ENCODE data around the gene TFIP11. TPM values are rescaled to one million over a fixed set of nuclear protein-coding genes. Genes with fewer than 3 reads are reported as not detected.
"Not testable (repeated sequence)": the region's sequence is repeated elsewhere in the genome, so short reads cannot be mapped to it uniquely, and the experiment has no call there.

The TFIP11 gene
- total RNA-seq, 2 experiments from 2014 or later, result 36.5 to 41.7 TPM

DNA sequence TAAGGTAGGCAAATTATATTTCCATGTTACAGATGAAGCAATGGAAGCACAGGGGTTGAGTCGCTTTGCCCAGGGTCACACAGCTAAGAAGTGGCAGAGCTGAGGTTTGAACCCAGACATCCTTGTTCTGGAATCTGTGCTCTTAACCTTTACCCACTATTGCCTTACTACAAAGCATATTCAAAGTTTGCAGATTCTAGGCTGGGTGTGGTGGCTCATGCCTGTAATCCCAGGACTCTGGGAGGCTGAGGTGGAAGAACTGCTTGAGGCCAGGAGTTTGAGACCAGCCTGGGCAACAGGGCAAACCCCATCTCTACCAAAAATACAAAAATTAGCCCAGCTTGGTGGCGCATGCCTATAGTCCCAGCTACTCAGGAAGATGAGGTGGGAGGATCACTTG is 27.8 kb upstream of the TFIP11 start:
- no peak for ATAC-seq
- peaks cover 7% of the 10 kb centered on the region for H3K4me1 Mint-ChIP-seq
- no peak for DNase-seq
- H3K27ac Mint-ChIP-seq, result no peak overlapping the region
- no peak overlapping the region for H3K4me3 Mint-ChIP-seq
- CTCF ChIA-PET, result interaction anchor here (0.5 to 0.6 kb wide), 2 partner anchors 126 to 780 kb away, joined by 3 read pairs; no protein-coding TSS in a partner anchor
- no peaks in the 10 kb centered on the region for H3K27me3 Mint-ChIP-seq
- POLR2A ChIA-PET, result no interaction called here
- H3K36me3 Mint-ChIP-seq (ENCODE audit: low read depth), result peaks cover 14% of the 10 kb centered on the region
- intact Hi-C loops (cut with DNase I, micrococcal nuclease), result no loop called here
- no peaks in the 10 kb centered on the region for H3K9me3 Mint-ChIP-seq (ENCODE audit: low read depth)

DNA sequence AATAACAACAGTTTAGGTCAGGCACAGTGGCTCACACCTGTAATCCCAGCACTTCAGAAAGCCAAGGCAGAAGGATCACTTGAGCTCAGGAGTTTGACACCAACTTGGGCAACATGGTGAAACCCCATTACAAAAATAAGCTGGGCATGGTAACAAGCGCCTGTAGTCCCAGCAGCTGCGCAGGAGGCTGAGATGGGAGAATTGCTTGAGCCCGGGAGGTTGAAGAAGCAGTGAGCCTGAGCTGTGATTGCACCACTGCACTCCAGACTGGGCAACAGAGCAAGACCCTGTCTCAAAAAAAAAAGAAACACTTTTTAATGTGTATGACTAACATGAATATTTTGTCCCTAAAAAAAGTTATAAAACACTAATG is 24.5 kb upstream of the TFIP11 start:
- no peak overlapping the region for H3K4me3 Mint-ChIP-seq
- ChIA-PET CTCF (interaction anchor here (0.7 to 1.2 kb wide), 2 partner anchors 14 to 175 kb away, joined by 3 to 6 read pairs; no protein-coding TSS in a partner anchor), POLR2A (no interaction called here)
- peaks cover 15% of the 10 kb centered on the region for H3K4me1 Mint-ChIP-seq
- H3K27ac Mint-ChIP-seq, result no peak overlapping the region
- ATAC-seq, result no peak
- no peaks in the 10 kb centered on the region for H3K9me3 Mint-ChIP-seq (ENCODE audit: low read depth)
- no peaks in the 10 kb centered on the region for H3K27me3 Mint-ChIP-seq
- intact Hi-C loops (cut with DNase I, micrococcal nuclease), result no loop called here
- no peak for DNase-seq
- H3K36me3 Mint-ChIP-seq (ENCODE audit: low read depth), result peaks cover 13% of the 10 kb centered on the region

GRCh38 chr22:26536056-26536761 is 23.9 kb upstream of the TFIP11 start:
- Mint-ChIP-seq H3K4me3 (no peak overlapping the region), H3K9me3 (ENCODE audit: low read depth) (no peaks in the 10 kb centered on the region), H3K36me3 (ENCODE audit: low read depth) (peaks cover 14% of the 10 kb centered on the region), H3K4me1 (peaks cover 15% of the 10 kb centered on the region), H3K27ac (no peak overlapping the region), H3K27me3 (no peaks in the 10 kb centered on the region)
- intact Hi-C loops (cut with DNase I, micrococcal nuclease), result no loop called here
- no peak for ATAC-seq
- DNase-seq, result no peak
- ChIA-PET POLR2A (no interaction called here), CTCF (interaction anchor here (0.7 to 1.2 kb wide), 2 partner anchors 14 to 175 kb away, joined by 3 to 6 read pairs; no protein-coding TSS in a partner anchor)

GRCh38 chr22:26535603-26535908 is 23.3 kb upstream of the TFIP11 start:
- CTCF ChIA-PET, result interaction anchor here (0.6 to 1.1 kb wide), 3 partner anchors 9 to 30 kb away, joined by 4 to 5 read pairs (median 4); no protein-coding TSS in a partner anchor
- Mint-ChIP-seq H3K36me3 (ENCODE audit: low read depth) (peaks cover 15% of the 10 kb centered on the region), H3K9me3 (ENCODE audit: low read depth) (no peaks in the 10 kb centered on the region), H3K27ac (peak overlapping the region; percentile 13), H3K27me3 (no peaks in the 10 kb centered on the region), H3K4me1 (peaks cover 15% of the 10 kb centered on the region), H3K4me3 (no peak overlapping the region)
- POLR2A ChIA-PET, result no interaction called here
- intact Hi-C loops (cut with DNase I, micrococcal nuclease), result no loop called here
- ATAC-seq (no peak), DNase-seq (no peak)

- Mint-ChIP-seq H3K9me3 (ENCODE audit: low read depth) (no peaks in the 10 kb centered on the region), H3K27me3 (no peaks in the 10 kb centered on the region), H3K36me3 (ENCODE audit: low read depth) (peaks cover 13% of the 10 kb centered on the region), H3K4me1 (peaks cover 15% of the 10 kb centered on the region), H3K27ac (peak overlapping the region; percentile 63), H3K4me3 (no peak overlapping the region)
- ChIA-PET CTCF (interaction anchor here (0.6 to 1.1 kb wide), 3 partner anchors 10 to 30 kb away, joined by 4 to 5 read pairs (median 4); no protein-coding TSS in a partner anchor), POLR2A (no interaction called here)
- intact Hi-C loops (cut with DNase I, micrococcal nuclease), result no loop called here
- peak; percentile 66 for ATAC-seq
- DNase-seq, result no peak
These were observed 22.8 kb upstream of the TFIP11 start for GRCh38 chr22:26534874-26535602.

DNA sequence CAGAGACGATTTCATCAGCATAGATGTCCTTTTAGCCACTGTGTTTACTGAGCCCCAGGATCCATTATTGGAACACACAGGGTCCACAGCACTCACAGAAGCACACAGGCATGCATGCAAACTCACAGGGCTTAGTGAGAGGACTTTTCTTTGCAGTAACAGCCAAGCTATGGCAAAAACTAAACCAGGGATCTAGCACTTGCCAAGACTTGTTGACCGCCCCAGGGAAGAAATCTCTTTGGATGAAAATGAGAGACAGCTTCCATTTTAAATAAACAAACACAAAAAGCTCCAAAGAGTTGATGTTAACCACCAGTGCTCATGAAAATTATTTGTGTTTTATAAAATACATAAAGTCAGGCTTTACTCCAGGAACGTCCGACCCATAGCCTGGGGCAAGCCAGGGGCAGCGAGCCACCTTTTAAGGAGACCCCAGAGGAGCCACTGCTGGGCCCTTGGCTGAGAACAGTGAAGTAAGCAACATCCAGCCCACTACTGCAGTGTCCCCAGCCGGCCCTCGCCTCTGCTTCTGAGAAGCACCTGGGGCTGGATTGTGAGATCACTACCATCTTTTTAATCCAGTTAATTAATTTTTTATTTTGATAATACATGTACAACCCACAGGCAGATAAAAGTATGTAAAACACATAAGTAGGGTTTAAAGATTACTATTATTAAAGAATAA is 22.0 kb upstream of the TFIP11 start:
- ChIA-PET CTCF (interaction anchor here (1.1 kb wide), 1 partner anchor 11 kb away, joined by 4 read pairs; no protein-coding TSS in a partner anchor), POLR2A (interaction anchor here (0.6 kb wide), 1 partner anchor 87 kb away, joined by 3 read pairs; the partner anchor contains the start of gene CRYBA4)
- peaks cover 14% of the 10 kb centered on the region for H3K36me3 Mint-ChIP-seq (ENCODE audit: low read depth)
- H3K27ac Mint-ChIP-seq, result peak overlapping the region; percentile 1
- no peak for DNase-seq
- no peak overlapping the region for H3K4me3 Mint-ChIP-seq
- no peaks in the 10 kb centered on the region for H3K27me3 Mint-ChIP-seq
- H3K4me1 Mint-ChIP-seq, result peaks cover 15% of the 10 kb centered on the region
- H3K9me3 Mint-ChIP-seq (ENCODE audit: low read depth), result no peaks in the 10 kb centered on the region
- intact Hi-C loops (cut with DNase I, micrococcal nuclease), result no loop called here
- ATAC-seq, result no peak

DNA sequence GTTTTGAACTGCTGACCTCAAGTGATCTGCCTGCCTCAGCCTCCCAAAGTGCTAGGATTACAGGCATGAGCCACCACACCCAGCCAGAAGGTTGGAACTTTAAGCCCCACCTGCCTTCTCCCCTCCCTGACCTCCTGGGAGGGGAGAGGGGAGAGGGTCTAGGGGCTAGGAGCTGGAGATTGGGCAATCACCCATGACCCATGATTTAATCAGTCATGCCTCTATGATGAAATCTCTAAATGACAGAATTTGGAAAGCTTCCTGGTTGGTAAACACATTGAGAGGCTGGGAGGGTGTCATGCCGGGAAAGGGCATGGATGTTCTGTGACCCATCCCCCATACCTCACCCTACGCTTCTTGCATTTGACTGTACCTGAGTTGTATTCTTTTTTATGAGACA is 17.1 kb upstream of the TFIP11 start:
- intact Hi-C loops (cut with DNase I, micrococcal nuclease), result no loop called here
- H3K36me3 Mint-ChIP-seq (ENCODE audit: low read depth), result peaks cover 16% of the 10 kb centered on the region
- H3K4me3 Mint-ChIP-seq, result no peak overlapping the region
- H3K27me3 Mint-ChIP-seq, result no peaks in the 10 kb centered on the region
- ChIA-PET CTCF (interaction anchor here (1.2 kb wide), 1 partner anchor 26 kb away, joined by 3 read pairs; no protein-coding TSS in a partner anchor), POLR2A (no interaction called here)
- H3K27ac Mint-ChIP-seq, result no peak overlapping the region
- no peak for DNase-seq
- H3K9me3 Mint-ChIP-seq (ENCODE audit: low read depth), result no peaks in the 10 kb centered on the region
- ATAC-seq, result no peak
- H3K4me1 Mint-ChIP-seq, result peaks cover 7% of the 10 kb centered on the region

DNA sequence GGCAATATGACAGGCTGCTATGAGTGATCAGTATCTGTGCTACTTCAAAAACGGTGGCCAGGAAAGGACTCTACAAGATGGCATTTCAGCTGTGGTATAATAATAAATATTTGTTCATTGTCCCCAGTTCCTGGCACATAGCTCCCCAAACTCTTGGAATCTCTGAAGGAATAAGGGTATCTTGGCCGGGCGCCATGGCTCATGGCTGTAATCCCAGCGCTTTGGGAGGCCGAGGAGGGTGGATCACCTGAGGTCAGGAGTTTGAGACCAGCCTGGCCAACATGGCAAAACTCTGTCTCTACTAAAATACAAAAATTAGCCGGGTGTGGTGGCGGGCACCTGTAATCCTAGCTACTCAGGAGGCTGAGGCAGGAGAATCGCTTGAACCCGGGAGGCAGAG is 16.2 kb upstream of the TFIP11 start:
- H3K9me3 Mint-ChIP-seq (ENCODE audit: low read depth); intact Hi-C loops (cut with DNase I, micrococcal nuclease); DNase-seq; H3K4me3 Mint-ChIP-seq; H3K27ac Mint-ChIP-seq; POLR2A ChIA-PET; H3K27me3 Mint-ChIP-seq; H3K4me1 Mint-ChIP-seq; ATAC-seq: not testable (repeated sequence)
- CTCF ChIA-PET, result interaction anchor here (1.2 kb wide), 1 partner anchor 26 kb away, joined by 3 read pairs; no protein-coding TSS in a partner anchor
- peaks cover 17% of the 10 kb centered on the region for H3K36me3 Mint-ChIP-seq (ENCODE audit: low read depth)

DNA sequence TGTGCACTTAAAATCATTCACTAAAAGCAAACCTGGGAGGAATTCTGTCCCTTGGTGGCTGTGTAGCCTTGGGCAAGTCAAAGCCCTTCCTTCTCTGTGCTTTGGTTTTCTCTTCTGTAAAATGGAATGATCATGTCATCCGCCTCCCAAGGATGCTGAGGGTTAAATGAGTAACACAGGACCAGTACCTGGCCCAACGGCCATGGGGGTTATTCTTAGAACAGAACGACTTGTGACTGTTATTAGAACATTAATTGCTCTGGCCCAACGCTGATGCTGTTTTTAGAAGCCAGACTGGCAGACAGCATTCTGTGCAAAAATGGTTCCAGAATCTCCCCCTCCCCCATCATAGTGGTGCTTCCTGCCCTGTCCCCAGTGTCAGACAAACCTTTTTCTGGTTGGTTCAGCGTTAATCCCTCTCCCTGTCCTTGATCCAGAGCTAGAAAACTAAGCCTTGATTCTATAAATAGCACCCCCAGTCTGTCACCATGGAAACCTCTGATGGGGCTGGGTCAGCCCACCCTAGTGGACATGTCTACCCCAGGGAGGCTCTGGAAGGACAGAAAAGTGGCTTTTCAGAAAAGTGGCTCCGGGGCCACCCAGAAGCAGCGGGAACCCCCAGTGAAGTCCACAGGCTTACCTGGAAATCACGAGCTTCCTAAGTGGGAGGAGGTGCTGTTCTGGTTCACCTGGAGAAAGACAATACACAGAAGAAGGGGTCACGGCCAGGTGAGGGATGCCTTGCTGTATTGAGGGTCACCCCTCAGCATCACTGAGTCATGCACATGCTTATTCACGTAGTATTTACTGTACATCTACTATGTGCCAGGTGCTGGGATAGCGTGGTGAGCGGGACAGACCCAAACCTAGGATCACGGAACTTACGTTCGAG is 15.5 kb upstream of the TFIP11 start:
- Mint-ChIP-seq H3K4me1 (peaks cover 6% of the 10 kb centered on the region), H3K36me3 (ENCODE audit: low read depth) (peaks cover 17% of the 10 kb centered on the region), H3K9me3 (ENCODE audit: low read depth) (no peaks in the 10 kb centered on the region), H3K27me3 (no peaks in the 10 kb centered on the region), H3K4me3 (no peak overlapping the region), H3K27ac (no peak overlapping the region)
- CTCF ChIA-PET, result no interaction called here
- POLR2A ChIA-PET, result no interaction called here
- ATAC-seq (no peak), DNase-seq (no peak)
- intact Hi-C loops (cut with DNase I, micrococcal nuclease), result no loop called here

- ATAC-seq (no peak), DNase-seq (no peak)
- POLR2A ChIA-PET, result no interaction called here
- Mint-ChIP-seq H3K4me3 (no peak overlapping the region), H3K4me1 (no peaks in the 10 kb centered on the region), H3K9me3 (ENCODE audit: low read depth) (no peaks in the 10 kb centered on the region), H3K27me3 (no peaks in the 10 kb centered on the region), H3K36me3 (ENCODE audit: low read depth) (peaks cover 17% of the 10 kb centered on the region), H3K27ac (peak overlapping the region; percentile 51)
- intact Hi-C loops (cut with DNase I, micrococcal nuclease), result no loop called here
- CTCF ChIA-PET, result no interaction called here
These were observed 14.9 kb upstream of the TFIP11 start for GRCh38 chr22:26527167-26527566.

- no peak for DNase-seq
- intact Hi-C loops (cut with DNase I, micrococcal nuclease), result no loop called here
- H3K4me1 Mint-ChIP-seq, result no peaks in the 10 kb centered on the region
- CTCF ChIA-PET, result no interaction called here
- POLR2A ChIA-PET, result no interaction called here
- H3K27ac Mint-ChIP-seq, result no peak overlapping the region
- H3K9me3 Mint-ChIP-seq (ENCODE audit: low read depth), result no peaks in the 10 kb centered on the region
- no peaks in the 10 kb centered on the region for H3K27me3 Mint-ChIP-seq
- no peak overlapping the region for H3K4me3 Mint-ChIP-seq
- H3K36me3 Mint-ChIP-seq (ENCODE audit: low read depth), result peaks cover 14% of the 10 kb centered on the region
- ATAC-seq, result no peak
These were observed 13.8 kb upstream of the TFIP11 start for GRCh38 chr22:26525946-26526564.

Measured in activated CD4-positive, alpha-beta T cell treated with anti-CD3 and anti-CD28 coated beads for 36 hours (primary cell).